Measurements from ENCODE around the gene TSHR. TPM values are rescaled to one million over a fixed set of nuclear protein-coding genes. Genes with fewer than 3 reads are reported as not detected.
A peak's percentile ranks its signal among the peaks of the same experiment; 100 is the strongest.

TSHR gene
- total and polyA plus RNA-seq, 2 of the 13 experiments (the other 11 are each of a cell fraction or from before 2014, with no cell fraction given) = not detected

- peak; percentile 65; the same call in 1 of the 2 replicates for TF ChIP-seq ZNF143 (CRISPR knock-in tag; IDR thresholded peaks at IDR 0.05)
- TF ChIP-seq, protein P1, sequence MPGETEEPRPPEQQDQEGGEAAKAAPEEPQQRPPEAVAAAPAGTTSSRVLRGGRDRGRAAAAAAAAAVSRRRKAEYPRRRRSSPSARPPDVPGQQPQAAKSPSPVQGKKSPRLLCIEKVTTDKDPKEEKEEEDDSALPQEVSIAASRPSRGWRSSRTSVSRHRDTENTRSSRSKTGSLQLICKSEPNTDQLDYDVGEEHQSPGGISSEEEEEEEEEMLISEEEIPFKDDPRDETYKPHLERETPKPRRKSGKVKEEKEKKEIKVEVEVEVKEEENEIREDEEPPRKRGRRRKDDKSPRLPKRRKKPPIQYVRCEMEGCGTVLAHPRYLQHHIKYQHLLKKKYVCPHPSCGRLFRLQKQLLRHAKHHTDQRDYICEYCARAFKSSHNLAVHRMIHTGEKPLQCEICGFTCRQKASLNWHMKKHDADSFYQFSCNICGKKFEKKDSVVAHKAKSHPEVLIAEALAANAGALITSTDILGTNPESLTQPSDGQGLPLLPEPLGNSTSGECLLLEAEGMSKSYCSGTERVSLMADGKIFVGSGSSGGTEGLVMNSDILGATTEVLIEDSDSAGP (CRISPR knock-in tag; IDR thresholded peaks at IDR 0.05; ENCODE audit: borderline replicate concordance) = peak; percentile 80
- peak; percentile 81; the same call in 1 of the 2 replicates for TF ChIP-seq ZSCAN29 (CRISPR knock-in tag; conservative IDR thresholded peaks at IDR 0.05)
- TF ChIP-seq MTA1 (CRISPR knock-in tag; IDR thresholded peaks at IDR 0.05; ENCODE audit: borderline replicate concordance) = peak; percentile 86; the same call in 1 of the 2 replicates
- TF ChIP-seq ZNF782 (CRISPR knock-in tag; IDR thresholded peaks at IDR 0.05; ENCODE audit: borderline replicate concordance) = peak; percentile 78; the same call in 1 of the 2 replicates
- 0 out of 2 replicates have a peak, but pooled peaks have one; percentile 49 for TF ChIP-seq PRMT3 (CRISPR knock-in tag; IDR thresholded peaks at IDR 0.05; ENCODE audit: borderline replicate concordance, low read depth)
- TF ChIP-seq ZNF547 (CRISPR knock-in tag; IDR thresholded peaks at IDR 0.05) = 0 out of 2 replicates have a peak, but pooled peaks have one; percentile 11
- no peak for TF ChIP-seq ZNF577 (CRISPR knock-in tag; IDR thresholded peaks at IDR 0.05; ENCODE audit: borderline replicate concordance, low read depth)
- TF ChIP-seq, protein P2, sequence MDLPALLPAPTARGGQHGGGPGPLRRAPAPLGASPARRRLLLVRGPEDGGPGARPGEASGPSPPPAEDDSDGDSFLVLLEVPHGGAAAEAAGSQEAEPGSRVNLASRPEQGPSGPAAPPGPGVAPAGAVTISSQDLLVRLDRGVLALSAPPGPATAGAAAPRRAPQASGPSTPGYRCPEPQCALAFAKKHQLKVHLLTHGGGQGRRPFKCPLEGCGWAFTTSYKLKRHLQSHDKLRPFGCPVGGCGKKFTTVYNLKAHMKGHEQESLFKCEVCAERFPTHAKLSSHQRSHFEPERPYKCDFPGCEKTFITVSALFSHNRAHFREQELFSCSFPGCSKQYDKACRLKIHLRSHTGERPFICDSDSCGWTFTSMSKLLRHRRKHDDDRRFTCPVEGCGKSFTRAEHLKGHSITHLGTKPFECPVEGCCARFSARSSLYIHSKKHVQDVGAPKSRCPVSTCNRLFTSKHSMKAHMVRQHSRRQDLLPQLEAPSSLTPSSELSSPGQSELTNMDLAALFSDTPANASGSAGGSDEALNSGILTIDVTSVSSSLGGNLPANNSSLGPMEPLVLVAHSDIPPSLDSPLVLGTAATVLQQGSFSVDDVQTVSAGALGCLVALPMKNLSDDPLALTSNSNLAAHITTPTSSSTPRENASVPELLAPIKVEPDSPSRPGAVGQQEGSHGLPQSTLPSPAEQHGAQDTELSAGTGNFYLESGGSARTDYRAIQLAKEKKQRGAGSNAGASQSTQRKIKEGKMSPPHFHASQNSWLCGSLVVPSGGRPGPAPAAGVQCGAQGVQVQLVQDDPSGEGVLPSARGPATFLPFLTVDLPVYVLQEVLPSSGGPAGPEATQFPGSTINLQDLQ (CRISPR knock-in tag; IDR thresholded peaks at IDR 0.05) = 0 out of 2 replicates have a peak, but pooled peaks have one; percentile 63
- peak; percentile 83; the same call in 1 of the 2 replicates for TF ChIP-seq NFE2L1 (CRISPR knock-in tag; IDR thresholded peaks at IDR 0.05; ENCODE audit: borderline replicate concordance)
- peak; percentile 35; the same call in 1 of the 2 replicates for TF ChIP-seq IRF2 (CRISPR knock-in tag; IDR thresholded peaks at IDR 0.05)
- TF ChIP-seq ZFP36L1 (CRISPR knock-in tag; IDR thresholded peaks at IDR 0.05) = 0 out of 2 replicates have a peak, but pooled peaks have one; percentile 55
- peak; percentile 30; the same call in 1 of the 2 replicates for TF ChIP-seq REPIN1 (CRISPR knock-in tag; IDR thresholded peaks at IDR 0.05; ENCODE audit: borderline replicate concordance, low read depth)
- peak; percentile 61; the same call in 1 of the 2 replicates for TF ChIP-seq NRL (CRISPR knock-in tag; IDR thresholded peaks at IDR 0.05; ENCODE audit: borderline replicate concordance)
- TF ChIP-seq ZNF761 (CRISPR knock-in tag; conservative IDR thresholded peaks at IDR 0.05) = peak; percentile 82; the same call in 1 of the 2 replicates
- peak; percentile 18; the same call in 1 of the 2 replicates for TF ChIP-seq CREM (IDR thresholded peaks at IDR 0.05)
- TF ChIP-seq CREM (CRISPR knock-in tag; IDR thresholded peaks at IDR 0.05) = no peak
- TF ChIP-seq SAP130 (CRISPR knock-in tag; IDR thresholded peaks at IDR 0.05; ENCODE audit: low read depth) = peak; percentile 63
- 0 out of 2 replicates have a peak, but pooled peaks have one; percentile 11 for TF ChIP-seq ZSCAN31 (CRISPR knock-in tag; IDR thresholded peaks at IDR 0.05; ENCODE audit: low read depth)
- TF ChIP-seq SP4 (CRISPR knock-in tag; IDR thresholded peaks at IDR 0.05) = peak; percentile 47; the same call in 1 of the 2 replicates
- peak; percentile 56; the same call in 1 of the 2 replicates for TF ChIP-seq UBTF (CRISPR knock-in tag; IDR thresholded peaks at IDR 0.05)
- TF ChIP-seq SIX4 (CRISPR knock-in tag; IDR thresholded peaks at IDR 0.05) = 0 out of 2 replicates have a peak, but pooled peaks have one; percentile 17
- TF ChIP-seq POLR2A (IDR thresholded peaks at IDR 0.05; ENCODE audit: insufficient read depth in 1 of 2, low read depth in 2 of 2, low read length in 2 of 2) = peak; percentile 94 to 96
These were observed 214.8 kb downstream of the TSHR start (continued) for GRCh38 chr14:81170104-81170828.

Measured in HepG2 (cell line).